ENCODE measurements around the gene SERPINA5.

DNA sequence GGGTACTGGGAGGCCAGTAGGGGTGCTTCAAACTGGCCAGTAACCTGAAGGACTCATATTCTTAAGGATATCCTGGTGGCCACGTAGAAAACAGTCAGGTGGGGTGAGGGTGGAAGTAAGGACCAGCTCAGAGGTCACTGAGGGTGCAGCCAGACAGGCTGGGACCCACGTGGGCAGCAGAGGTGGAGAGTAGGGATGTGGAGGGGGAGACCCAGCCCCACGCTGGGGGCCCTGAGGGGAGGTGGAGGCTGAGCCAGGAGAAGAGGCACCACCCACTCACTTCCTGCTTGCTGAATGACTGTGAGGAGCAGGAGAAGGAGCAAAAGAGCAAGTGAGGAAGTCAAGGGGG lies 18.4 kb downstream of the SERPINA5 start:
- no peak for TF ChIP-seq POLR2A (IDR thresholded peaks at IDR 0.05; ENCODE audit: low read depth)
- TF ChIP-seq, protein P1, sequence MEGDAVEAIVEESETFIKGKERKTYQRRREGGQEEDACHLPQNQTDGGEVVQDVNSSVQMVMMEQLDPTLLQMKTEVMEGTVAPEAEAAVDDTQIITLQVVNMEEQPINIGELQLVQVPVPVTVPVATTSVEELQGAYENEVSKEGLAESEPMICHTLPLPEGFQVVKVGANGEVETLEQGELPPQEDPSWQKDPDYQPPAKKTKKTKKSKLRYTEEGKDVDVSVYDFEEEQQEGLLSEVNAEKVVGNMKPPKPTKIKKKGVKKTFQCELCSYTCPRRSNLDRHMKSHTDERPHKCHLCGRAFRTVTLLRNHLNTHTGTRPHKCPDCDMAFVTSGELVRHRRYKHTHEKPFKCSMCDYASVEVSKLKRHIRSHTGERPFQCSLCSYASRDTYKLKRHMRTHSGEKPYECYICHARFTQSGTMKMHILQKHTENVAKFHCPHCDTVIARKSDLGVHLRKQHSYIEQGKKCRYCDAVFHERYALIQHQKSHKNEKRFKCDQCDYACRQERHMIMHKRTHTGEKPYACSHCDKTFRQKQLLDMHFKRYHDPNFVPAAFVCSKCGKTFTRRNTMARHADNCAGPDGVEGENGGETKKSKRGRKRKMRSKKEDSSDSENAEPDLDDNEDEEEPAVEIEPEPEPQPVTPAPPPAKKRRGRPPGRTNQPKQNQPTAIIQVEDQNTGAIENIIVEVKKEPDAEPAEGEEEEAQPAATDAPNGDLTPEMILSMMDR (IDR thresholded peaks at IDR 0.05) = no peak
- TF ChIP-seq POLR2AphosphoS5 (IDR thresholded peaks at IDR 0.05) = no peak
